ENCODE measurements around the gene HLA-DOA. TPM values are rescaled to one million over a fixed set of nuclear protein-coding genes. Genes with fewer than 3 reads are reported as not detected.

Gene HLA-DOA
- total RNA-seq, 1 donor from 2014 or later: 1.4 TPM

GRCh38 chr6:33015798-33016197 is 6.4 kb upstream of the HLA-DOA start:
- no peak for ATAC-seq

- peak; percentile 70 for ATAC-seq
Observed at GRCh38 chr6:33014841-33015634, 5.6 kb upstream of the HLA-DOA start.

- ATAC-seq: no peak
Observed at GRCh38 chr6:33013608-33014007, 4.2 kb upstream of the HLA-DOA start.

DNA sequence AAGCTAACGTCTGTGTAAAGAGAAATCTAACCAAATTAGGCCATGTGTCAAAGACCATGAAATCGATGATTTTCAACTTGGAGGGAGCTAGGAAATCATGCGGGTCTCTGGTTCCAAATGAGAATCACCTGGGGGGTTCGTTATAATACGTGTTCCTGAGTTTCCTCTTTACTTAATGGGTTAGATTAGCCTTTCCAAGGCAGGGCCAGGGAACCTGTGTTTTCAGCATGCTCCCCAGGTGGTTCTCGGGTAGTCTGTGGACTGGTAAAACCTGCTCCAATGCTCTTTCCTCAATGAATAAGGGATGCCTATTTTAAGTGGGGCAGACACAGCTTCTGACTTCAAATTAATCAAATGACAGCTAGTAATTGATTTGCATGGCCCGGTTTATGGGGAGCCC is 965 bp upstream of the HLA-DOA start:
- no peak for ATAC-seq

GRCh38 chr6:33007831-33008400 is 1.5 kb downstream of the HLA-DOA start:
- no peak for ATAC-seq

GRCh38 chr6:33004940-33005339 is 4.5 kb downstream of the HLA-DOA start:
- ATAC-seq: no peak

DNA sequence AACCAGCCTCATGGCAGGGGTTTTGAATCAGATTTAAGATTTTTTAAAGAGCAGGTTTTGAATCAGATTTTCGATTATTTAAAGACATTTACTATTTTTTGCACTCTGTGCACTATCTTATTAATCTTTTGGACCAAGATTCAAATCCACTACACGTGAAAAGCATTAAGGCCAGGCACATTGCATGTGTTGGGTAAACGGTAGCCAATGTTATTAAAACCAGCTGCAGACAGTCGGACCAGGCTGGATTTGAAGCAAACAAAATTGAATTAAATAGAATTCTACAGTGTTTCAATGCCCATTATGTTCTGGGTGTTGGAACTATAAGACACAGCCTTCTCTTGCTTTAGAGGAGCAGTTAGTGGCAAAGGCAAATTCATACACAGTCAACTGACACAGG is 7.7 kb downstream of the HLA-DOA start:
- ATAC-seq: no peak

DNA sequence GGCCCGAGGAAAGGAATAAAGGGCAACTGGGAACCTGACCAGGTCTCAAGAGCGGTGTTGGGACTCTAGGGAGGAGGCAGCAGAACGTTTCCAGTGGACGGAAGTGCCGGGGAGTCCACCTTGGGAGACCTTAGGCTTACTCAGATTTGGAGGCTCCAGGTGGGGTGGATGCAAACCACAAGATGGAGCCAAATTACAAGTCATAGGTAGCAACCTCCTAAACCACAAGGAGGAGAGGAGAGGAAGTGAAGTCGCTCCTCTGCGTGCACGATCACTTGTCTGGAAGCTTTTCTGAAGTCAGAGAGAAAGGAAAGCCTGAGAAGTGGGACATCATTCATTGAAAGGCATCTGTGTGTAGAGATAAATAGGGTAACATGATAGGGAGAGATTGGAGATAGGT is 9.3 kb downstream of the HLA-DOA start:
- ATAC-seq: peak; percentile 65

- ATAC-seq: no peak
Observed at GRCh38 chr6:32995448-32995847, 13.9 kb downstream of the HLA-DOA start.

- ATAC-seq: no peak
Observed at GRCh38 chr6:32993363-32993973, 15.9 kb downstream of the HLA-DOA start.

- ATAC-seq: no peak
Observed at GRCh38 chr6:32991972-32992371, 17.4 kb downstream of the HLA-DOA start.

DNA sequence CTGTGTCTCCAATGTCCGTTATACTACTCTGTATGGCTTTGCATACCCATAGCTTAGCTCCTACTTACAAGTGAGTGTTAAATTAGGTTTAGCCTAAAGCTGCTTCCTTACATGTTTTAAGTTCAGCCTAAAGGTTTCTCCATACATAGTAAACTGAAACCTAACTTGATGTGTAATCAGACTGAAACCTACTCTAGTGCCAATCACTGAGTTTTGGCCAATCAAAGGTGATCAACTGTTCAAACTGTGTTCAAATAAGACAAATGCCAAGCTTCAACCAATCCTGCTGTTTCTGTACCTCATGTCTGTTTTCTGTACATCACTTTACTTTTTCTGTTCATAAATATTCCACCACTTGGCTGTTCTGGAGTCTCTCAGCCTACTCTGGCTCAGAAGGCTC is 20.0 kb downstream of the HLA-DOA start:
- ATAC-seq: no peak

DNA sequence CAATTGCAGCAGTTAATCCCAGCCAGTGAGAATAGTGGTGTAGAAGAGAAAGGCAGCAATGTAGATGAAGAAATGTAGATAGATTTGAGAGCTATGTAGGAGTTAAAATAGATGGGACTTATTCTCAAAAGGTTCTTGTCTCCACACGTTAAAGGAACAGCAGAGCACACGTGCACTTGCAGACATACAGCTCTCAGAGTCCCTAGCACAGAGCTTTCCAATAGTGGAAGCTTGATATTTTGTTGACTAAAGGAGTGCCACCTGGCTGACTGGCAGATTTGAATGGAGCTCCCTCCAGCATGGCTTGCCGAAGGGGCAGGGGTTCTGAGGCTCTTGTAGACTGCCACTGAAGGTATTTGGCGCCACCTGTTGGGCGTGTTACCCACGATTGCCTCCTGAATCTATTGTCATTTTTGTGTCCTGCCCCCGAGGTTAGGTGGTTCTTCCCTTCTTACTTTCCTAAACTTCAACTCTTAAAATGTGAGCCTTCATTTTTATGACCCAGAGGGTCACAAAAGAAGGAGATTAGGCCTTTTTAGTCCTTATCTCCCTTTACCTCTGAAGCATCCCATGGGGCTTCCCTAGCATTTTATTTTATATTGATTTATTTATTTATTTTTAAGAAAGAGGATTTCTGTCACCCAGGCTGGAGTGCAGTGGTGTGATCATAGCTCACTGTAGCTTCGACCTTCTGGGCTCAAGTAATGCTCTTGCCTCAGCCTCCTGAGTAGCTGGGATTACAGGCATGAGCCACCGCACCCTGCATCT is 24.6 kb downstream of the HLA-DOA start:
- ATAC-seq: peak; percentile 76

GRCh38 chr6:32983964-32984621 is 25.3 kb downstream of the HLA-DOA start:
- peak; percentile 16 for ATAC-seq

- peak; percentile 15 for ATAC-seq
Observed at GRCh38 chr6:32983493-32983848, 25.9 kb downstream of the HLA-DOA start.

- no peak for ATAC-seq
Observed at GRCh38 chr6:32982702-32983492, 26.5 kb downstream of the HLA-DOA start.

- no peak for ATAC-seq
Observed at GRCh38 chr6:32982084-32982701, 27.2 kb downstream of the HLA-DOA start.

DNA sequence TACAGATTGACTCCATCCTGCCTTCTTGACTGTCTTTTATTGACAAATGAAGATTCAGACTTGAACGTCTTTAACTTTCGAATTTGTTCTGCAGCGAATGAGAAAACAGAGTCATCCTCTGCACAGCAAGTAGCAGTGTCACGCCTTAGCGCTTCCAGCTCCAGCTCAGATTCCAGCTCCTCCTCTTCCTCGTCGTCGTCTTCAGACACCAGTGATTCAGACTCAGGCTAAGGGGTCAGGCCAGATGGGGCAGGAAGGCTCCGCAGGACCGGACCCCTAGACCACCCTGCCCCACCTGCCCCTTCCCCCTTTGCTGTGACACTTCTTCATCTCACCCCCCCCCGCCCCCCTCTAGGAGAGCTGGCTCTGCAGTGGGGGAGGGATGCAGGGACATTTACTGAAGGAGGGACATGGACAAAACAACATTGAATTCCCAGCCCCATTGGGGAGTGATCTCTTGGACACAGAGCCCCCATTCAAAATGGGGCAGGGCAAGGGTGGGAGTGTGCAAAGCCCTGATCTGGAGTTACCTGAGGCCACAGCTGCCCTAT is 28.8 kb downstream of the HLA-DOA start:
- no peak for ATAC-seq

- ATAC-seq: no peak
Observed at GRCh38 chr6:32979720-32980487, 29.5 kb downstream of the HLA-DOA start.

- no peak for ATAC-seq
Observed at GRCh38 chr6:32977953-32978324, 31.5 kb downstream of the HLA-DOA start.

Data from esophagus mucosa (tissue), 1 donor.